BLaER1 treated with 17β-estradiol and CSF1 and Interleukin-3, amounts not matched to agents 10 nM and 100 nM (cell line): ENCODE data around the gene RANBP6.
"Not testable (repeated sequence)": the region's sequence is repeated elsewhere in the genome, so short reads cannot be mapped to it uniquely, and the experiment has no call there.

ENCODE experiments used
- H3K27ac ChIP-seq, 11 experiments: shearing (Covaris generic); formaldehyde crosslinking; 2 replicates each; pipeline ENCODE4 v1.8.1; 2022
- H3K27me3 ChIP-seq, 11 experiments: shearing (Covaris generic); formaldehyde crosslinking; 2 replicates each; pipeline ENCODE4 v1.8.1; 2022
- H3K36me3 ChIP-seq, 11 experiments: shearing (Covaris generic); formaldehyde crosslinking; 2 replicates each; pipeline ENCODE4 v1.8.1; 2022
- H3K4me1 ChIP-seq, 10 experiments: shearing (Covaris generic); formaldehyde crosslinking; 2 replicates each; pipeline ENCODE4 v1.8.1; 2022
- H3K4me2 ChIP-seq, 11 experiments: shearing (Covaris generic); formaldehyde crosslinking; 2 replicates each; pipeline ENCODE4 v1.8.1; 2022
- H3K4me3 ChIP-seq, 10 experiments: shearing (Covaris generic); formaldehyde crosslinking; 2 replicates each; pipeline ENCODE4 v1.8.1; 2022
- H3K9ac ChIP-seq, 11 experiments: shearing (Covaris generic); formaldehyde crosslinking; 2 replicates each; pipeline ENCODE4 v1.8.1; 2022
- H3K9me3 ChIP-seq, 11 experiments: shearing (Covaris generic); formaldehyde crosslinking; replicated peaks in 1 of 11; 2 replicates each; pipeline ENCODE4 v1.8.1; 2022
- H4K20me1 ChIP-seq, 11 experiments: shearing (Covaris generic); formaldehyde crosslinking; 2 replicates each; pipeline ENCODE4 v1.8.1; 2022
- Cebpa-rat ChIP-seq, 11 experiments: shearing (Covaris generic); IDR thresholded peaks; 2 replicates each; pipeline ENCODE4 v1.8.1; 2022

The RANBP6 gene

GRCh38 chr9:6048039-6048438 is 32.6 kb upstream of the RANBP6 start:
- Histone ChIP-seq H3K9me3 (no peaks in the 10 kb centered on the region; a peak in 2 of 22 replicates), H3K4me2 (no peak overlapping the region), H3K9ac (no peak overlapping the region), H3K4me1 (0 out of 20 replicates have a peak, but pooled peaks cover 0 to 4% (median 0%) of the 10 kb centered on the region in 10 experiments), H3K4me3 (no peak overlapping the region), H3K36me3 (no peaks in the 10 kb centered on the region), H3K27me3 (no peaks in the 10 kb centered on the region), H4K20me1 (no peaks in the 10 kb centered on the region), H3K27ac (no peak overlapping the region)
- TF ChIP-seq Cebpa-rat (IDR thresholded peaks at IDR 0.05) = no peak

DNA sequence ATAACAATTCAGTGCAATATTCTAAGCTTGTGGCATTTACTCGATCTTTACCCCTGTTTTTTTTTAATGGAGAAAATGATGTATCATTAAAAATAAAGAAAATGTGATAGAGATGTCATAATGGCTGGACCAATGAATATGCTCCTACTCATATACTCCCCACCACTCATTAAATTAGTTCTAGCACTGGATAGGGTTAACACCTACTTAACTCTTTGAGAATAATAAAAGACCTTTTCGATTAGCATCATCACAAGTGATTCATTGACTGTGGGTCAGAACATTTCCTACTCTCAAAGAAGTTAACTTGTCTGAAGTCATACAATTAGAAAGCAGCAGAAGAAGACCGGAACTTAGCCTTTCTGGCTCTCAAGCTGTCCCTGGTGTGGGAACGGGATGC is 31.6 kb upstream of the RANBP6 start:
- Histone ChIP-seq H3K9me3 (no peaks in the 10 kb centered on the region; a peak in 2 of 22 replicates), H3K4me2 (no peak overlapping the region), H3K9ac (no peak overlapping the region), H4K20me1 (no peaks in the 10 kb centered on the region), H3K4me3 (no peak overlapping the region), H3K27ac (no peak overlapping the region), H3K27me3 (no peaks in the 10 kb centered on the region), H3K4me1 (0 out of 20 replicates have a peak, but pooled peaks cover 0 to 4% (median 0%) of the 10 kb centered on the region in 10 experiments), H3K36me3 (no peaks in the 10 kb centered on the region)
- TF ChIP-seq Cebpa-rat (IDR thresholded peaks at IDR 0.05) = no peak

DNA sequence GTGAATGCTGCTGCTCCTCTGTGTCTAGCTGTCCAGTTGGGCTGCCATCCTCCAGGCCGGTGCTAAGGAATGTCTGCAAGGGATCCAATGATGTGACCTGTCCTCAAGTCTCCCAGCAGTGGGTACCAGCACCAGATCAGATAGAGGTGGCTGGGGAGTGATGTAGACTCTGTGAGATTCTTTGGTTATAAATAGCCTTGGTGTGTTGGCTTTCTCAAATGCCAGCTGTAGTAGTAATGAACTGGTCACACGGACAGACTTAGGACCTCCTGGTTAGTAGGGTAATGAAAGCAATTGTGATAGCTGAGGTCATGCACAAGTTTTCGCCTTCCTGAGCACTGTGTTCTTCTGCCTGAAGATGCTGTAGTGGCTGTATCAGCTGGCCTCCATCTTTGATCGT is 29.9 kb upstream of the RANBP6 start:
- Histone ChIP-seq H3K4me2 (no peak overlapping the region), H3K9ac (no peak overlapping the region), H3K4me1 (no peaks in the 10 kb centered on the region), H3K36me3 (no peaks in the 10 kb centered on the region), H3K9me3 (peaks cover 0 to 8% (median 0%) of the 10 kb centered on the region in 11 experiments; a peak in 4 of 22 replicates), H3K4me3 (no peak overlapping the region), H3K27me3 (no peaks in the 10 kb centered on the region), H3K27ac (no peak overlapping the region), H4K20me1 (no peaks in the 10 kb centered on the region)
- no peak for TF ChIP-seq Cebpa-rat (IDR thresholded peaks at IDR 0.05)

- no peak overlapping the region for H3K4me2 ChIP-seq
- TF ChIP-seq Cebpa-rat (IDR thresholded peaks at IDR 0.05) = no peak
- H3K27ac ChIP-seq = no peak overlapping the region
- H3K36me3 ChIP-seq = no peaks in the 10 kb centered on the region
- no peaks in the 10 kb centered on the region for H3K4me1 ChIP-seq
- peaks cover 0 to 8% (median 0%) of the 10 kb centered on the region in 11 experiments; a peak in 4 of 22 replicates for H3K9me3 ChIP-seq
- H3K4me3 ChIP-seq = no peak overlapping the region
- H3K27me3 ChIP-seq = no peaks in the 10 kb centered on the region
- no peaks in the 10 kb centered on the region for H4K20me1 ChIP-seq
- H3K9ac ChIP-seq = no peak overlapping the region
Measured at GRCh38 chr9:6040077-6040476, 24.7 kb upstream of the RANBP6 start.

DNA sequence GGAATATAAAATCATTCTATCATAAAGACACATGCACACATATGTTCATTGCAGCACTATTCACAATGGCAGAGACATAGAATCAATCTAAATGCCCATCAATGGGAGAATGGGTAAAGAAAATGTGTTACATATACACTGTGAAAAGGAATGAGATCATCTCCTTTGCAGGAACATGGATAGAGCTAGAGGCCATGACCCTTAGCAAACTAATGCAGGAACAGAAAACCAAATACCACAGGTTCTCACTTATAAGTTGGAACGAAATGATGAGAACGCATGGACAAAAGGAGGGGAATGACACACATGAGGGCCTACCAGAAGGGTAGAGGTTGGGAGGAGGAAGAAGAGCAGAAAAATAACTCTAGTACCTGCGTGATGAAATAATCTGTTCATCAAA is 21.0 kb upstream of the RANBP6 start:
- Histone ChIP-seq H3K27ac (no peak overlapping the region), H3K4me1 (no peaks in the 10 kb centered on the region), H3K4me2 (no peak overlapping the region), H3K4me3 (no peak overlapping the region), H3K9ac (no peak overlapping the region), H3K9me3 (peaks cover 0 to 8% (median 0%) of the 10 kb centered on the region in 11 experiments; a peak in 2 of 22 replicates), H3K36me3 (no peaks in the 10 kb centered on the region), H4K20me1 (no peaks in the 10 kb centered on the region), H3K27me3 (no peaks in the 10 kb centered on the region)
- TF ChIP-seq Cebpa-rat (IDR thresholded peaks at IDR 0.05) = no peak

DNA sequence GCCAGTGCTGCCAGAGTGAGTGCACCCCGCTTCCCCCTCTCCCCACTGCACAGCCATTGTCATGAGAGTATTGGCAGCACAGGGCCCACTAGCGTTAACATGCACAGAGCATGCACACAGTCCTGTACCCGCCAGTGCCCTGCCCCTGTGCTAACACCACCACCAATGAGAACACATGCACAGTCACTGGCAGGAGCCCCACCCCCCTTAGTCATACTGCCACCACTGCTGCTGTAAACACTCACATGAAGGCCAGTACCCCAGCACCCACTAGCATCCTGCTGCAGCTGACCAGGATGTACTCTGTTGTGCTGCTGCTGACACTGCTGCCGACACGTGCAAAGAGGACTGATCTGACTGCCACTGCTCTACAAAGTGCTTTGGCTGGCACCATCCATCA is 19.5 kb upstream of the RANBP6 start:
- no peaks in the 10 kb centered on the region for H4K20me1 ChIP-seq
- H3K4me2 ChIP-seq = no peak overlapping the region
- no peaks in the 10 kb centered on the region for H3K36me3 ChIP-seq
- TF ChIP-seq Cebpa-rat (IDR thresholded peaks at IDR 0.05) = no peak
- H3K9me3 ChIP-seq = no peaks in the 10 kb centered on the region
- H3K4me3 ChIP-seq = no peak overlapping the region
- no peak overlapping the region for H3K27ac ChIP-seq
- H3K27me3 ChIP-seq = no peaks in the 10 kb centered on the region
- no peaks in the 10 kb centered on the region for H3K4me1 ChIP-seq
- no peak overlapping the region for H3K9ac ChIP-seq

DNA sequence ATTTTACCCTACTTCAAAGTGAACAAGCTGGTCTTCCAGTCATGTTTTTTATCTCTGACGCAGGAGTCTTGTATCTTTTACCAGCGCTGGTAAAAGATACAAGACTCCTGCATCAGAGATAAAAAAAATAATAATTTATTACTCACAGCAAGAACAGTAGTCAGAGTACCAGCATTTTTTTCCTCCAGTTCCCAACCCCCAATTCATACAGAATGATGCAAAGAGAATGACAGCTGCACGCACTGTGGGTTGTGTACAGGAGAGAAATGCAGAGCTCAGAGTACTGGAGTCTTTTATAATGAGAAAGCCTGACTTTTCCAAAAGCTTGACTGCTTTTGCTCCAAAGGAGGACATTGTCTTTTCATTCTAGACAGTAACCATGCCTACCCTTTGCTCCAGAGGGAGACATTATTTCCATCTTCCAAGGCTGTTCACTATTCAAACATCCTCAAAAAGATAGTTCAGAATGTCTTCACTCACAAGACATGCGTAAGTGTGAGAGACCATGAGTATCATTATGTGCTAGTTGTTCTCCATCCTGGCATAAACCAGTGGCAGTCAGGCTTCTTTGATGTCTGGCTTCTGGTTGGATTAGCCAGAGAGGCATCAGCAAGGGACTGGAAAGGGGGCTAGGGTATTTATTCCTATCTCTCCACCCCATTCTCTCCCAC is 14.3 kb upstream of the RANBP6 start:
- H3K4me2 ChIP-seq = no peak overlapping the region
- H3K9me3 ChIP-seq = no peaks in the 10 kb centered on the region
- H4K20me1 ChIP-seq = no peaks in the 10 kb centered on the region
- no peaks in the 10 kb centered on the region for H3K36me3 ChIP-seq
- H3K4me3 ChIP-seq = no peak overlapping the region
- H3K27ac ChIP-seq = no peak overlapping the region
- TF ChIP-seq Cebpa-rat (IDR thresholded peaks at IDR 0.05) = no peak
- no peaks in the 10 kb centered on the region for H3K27me3 ChIP-seq
- H3K4me1 ChIP-seq = no peaks in the 10 kb centered on the region
- H3K9ac ChIP-seq = no peak overlapping the region

GRCh38 chr9:6024035-6024554 is 8.7 kb upstream of the RANBP6 start:
- Histone ChIP-seq H3K9ac (no peak overlapping the region), H3K27me3 (no peaks in the 10 kb centered on the region), H4K20me1 (no peaks in the 10 kb centered on the region), H3K4me1 (no peaks in the 10 kb centered on the region), H3K4me3 (no peak overlapping the region), H3K27ac (no peak overlapping the region), H3K36me3 (no peaks in the 10 kb centered on the region), H3K4me2 (peak overlapping the region in 1 of 11 experiments; percentile 48; a peak in 2 of 22 replicates), H3K9me3 (no peaks in the 10 kb centered on the region)
- TF ChIP-seq Cebpa-rat (IDR thresholded peaks at IDR 0.05) = no peak

DNA sequence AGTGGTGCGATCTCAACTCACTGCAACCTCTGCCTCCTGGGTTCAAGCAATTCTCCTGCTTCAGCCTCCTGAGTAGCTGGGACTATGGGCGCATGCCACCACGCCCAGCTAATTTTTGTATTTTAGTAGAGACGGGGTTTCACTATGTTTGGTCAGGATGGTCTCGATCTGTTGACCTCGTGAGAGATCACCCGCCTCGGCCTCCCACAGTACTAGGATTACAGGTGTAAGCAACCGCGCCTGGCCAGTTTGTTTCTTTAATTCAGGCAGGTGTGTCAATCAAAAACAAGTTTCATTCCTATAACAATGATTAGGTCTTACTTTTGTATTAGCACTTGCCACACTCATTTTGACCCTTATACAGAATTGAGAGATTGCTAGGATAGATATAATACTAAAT is 1.6 kb upstream of the RANBP6 start:
- H3K4me2 ChIP-seq, H3K9ac ChIP-seq, H4K20me1 ChIP-seq, H3K27ac ChIP-seq, H3K27me3 ChIP-seq, H3K4me3 ChIP-seq: not testable (repeated sequence)
- H3K4me1 ChIP-seq = peaks cover 34 to 38% (median 37%) of the 10 kb centered on the region in 10 experiments
- H3K9me3 ChIP-seq = peaks cover 0 to 17% (median 0%) of the 10 kb centered on the region in 11 experiments; a peak in 3 of 22 replicates
- H3K36me3 ChIP-seq = peaks cover 15 to 27% (median 23%) of the 10 kb centered on the region in 11 experiments; a peak in 21 of 22 replicates
